Muscle layer of duodenum (tissue), 2 donors: ENCODE measurements around the gene CCDC192.
"Not testable (repeated sequence)": the region's sequence is repeated elsewhere in the genome, so short reads cannot be mapped to it uniquely, and the experiment has no call there.

Experiments used
- H3K27ac ChIP-seq: one replicate; pipeline ENCODE4 v1.7.0; 2013; ENCODE audit warnings: mild to moderate bottlenecking, low read length
- H3K27me3 ChIP-seq: one replicate; pipeline ENCODE4 v1.7.0; 2013; ENCODE audit warnings: low read depth, mild to moderate bottlenecking, control low read depth, low read length
- H3K36me3 ChIP-seq, 2 donors: one replicate each; pipeline ENCODE4 v1.7.0; 2013; ENCODE audit warnings: low read length in 2 of 2, control low read depth in 1 of 2, mild to moderate bottlenecking in 1 of 2; ENCODE audit not compliant: insufficient read depth in 2 of 2, control insufficient read depth in 1 of 2
- H3K4me1 ChIP-seq, 2 donors: one replicate each; pipeline ENCODE4 v1.7.0; 2013; ENCODE audit warnings: low read length in 2 of 2, mild to moderate bottlenecking in 2 of 2, control low read depth in 1 of 2, moderate library complexity in 1 of 2; ENCODE audit not compliant: insufficient read depth in 2 of 2, control insufficient read depth in 1 of 2
- H3K4me3 ChIP-seq, 2 donors: one replicate each; pipeline ENCODE4 v1.7.0; 2013; ENCODE audit warnings: low read length in 2 of 2, low read depth in 1 of 2, mild to moderate bottlenecking in 1 of 2
- H3K9me3 ChIP-seq, 2 donors: one replicate each; pipeline ENCODE4 v1.7.0; 2013; ENCODE audit warnings: low read length in 2 of 2, control low read depth in 1 of 2, mild to moderate bottlenecking in 1 of 2; ENCODE audit not compliant: control insufficient read depth in 1 of 2
- donor health status: healthy.

The CCDC192 gene

DNA sequence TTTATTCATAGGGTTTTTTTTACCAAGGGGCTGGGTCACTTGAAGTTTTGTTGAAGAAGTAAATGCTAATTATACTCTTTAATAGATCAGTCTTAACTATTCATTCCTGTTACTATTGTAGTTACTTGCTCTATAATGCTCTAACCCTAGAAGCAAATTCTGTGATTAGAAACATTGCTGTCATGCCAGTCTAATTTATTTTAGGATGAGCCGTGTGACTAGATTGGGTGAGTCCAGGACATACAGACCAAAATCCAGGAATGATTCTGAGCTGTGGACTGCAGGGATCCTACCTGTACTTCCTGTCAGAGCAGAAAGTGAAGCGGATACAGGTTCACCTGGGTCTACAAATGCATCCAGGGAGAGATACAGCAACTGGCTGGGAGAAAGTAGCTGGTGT is 757 bp upstream of the CCDC192 start:
- Histone ChIP-seq H3K27ac (no peak overlapping the region), H3K9me3 (no peaks in the 10 kb centered on the region), H3K27me3 (no peaks in the 10 kb centered on the region), H3K4me1 (peaks cover 0 to 9% of the 10 kb centered on the region in 2 donors), H3K36me3 (no peaks in the 10 kb centered on the region), H3K4me3 (no peak overlapping the region)

DNA sequence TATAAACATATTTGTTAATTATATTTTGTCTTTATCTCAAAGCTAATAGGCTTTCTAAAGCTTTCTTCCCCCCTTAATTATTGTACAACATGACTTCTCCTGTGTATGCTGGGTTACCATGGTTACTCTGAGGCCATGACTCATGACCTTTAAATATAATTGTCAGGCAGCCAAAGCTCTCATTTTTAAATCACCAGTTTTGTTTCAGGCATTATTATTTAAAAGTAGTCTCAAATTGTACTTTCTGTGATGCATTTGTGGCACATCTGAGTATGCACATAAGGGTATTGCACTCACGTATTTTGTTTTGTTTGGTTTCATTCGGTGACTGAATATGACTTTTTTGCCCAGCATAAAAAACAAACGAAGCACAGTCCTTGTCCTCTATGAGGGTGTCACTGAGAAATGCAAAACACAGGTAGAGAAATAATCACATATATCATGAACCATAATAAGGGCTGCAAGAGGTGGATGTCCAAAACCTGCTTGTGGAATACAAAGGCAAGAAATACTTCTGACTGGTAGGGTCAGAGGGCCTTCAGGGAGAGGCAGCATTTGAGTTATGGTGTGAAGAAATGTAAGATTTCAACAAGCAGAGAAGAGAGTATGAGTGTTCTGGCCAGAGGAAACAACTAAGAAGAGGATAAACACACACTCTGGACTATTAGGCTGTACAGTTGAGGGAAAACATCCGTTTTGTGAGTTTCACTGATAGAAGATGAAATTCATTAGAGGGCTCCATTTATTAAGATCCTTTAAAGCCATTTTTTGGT is 2.1 kb downstream of the CCDC192 start:
- Histone ChIP-seq H3K27me3 (no peaks in the 10 kb centered on the region), H3K9me3 (no peaks in the 10 kb centered on the region), H3K4me1 (peaks cover 0 to 9% of the 10 kb centered on the region in 2 donors), H3K4me3 (no peak overlapping the region), H3K36me3 (no peaks in the 10 kb centered on the region), H3K27ac (no peak overlapping the region)

DNA sequence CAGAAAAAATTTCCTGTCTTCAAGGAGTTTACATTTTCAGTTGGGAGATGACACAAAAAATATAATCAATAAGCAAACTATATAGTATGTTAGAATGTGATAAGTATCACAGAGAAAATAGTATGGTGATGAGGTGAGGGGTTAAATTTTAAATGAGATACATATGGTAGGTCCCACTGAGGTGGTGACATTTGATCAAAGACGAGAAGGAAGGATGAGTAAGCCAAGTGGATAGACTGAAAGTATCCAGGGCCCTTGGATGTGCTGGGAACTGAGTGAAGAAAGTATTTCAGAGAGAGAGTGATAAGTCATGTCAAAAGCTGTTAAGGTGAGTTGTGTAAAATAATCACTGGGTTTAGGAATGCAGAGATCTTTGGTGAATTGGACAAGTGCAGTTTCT is 3.5 kb downstream of the CCDC192 start:
- no peaks in the 10 kb centered on the region for H3K27me3 ChIP-seq
- no peaks in the 10 kb centered on the region for H3K9me3 ChIP-seq
- H3K27ac ChIP-seq = no peak overlapping the region
- H3K36me3 ChIP-seq = no peaks in the 10 kb centered on the region
- peaks cover 0 to 9% of the 10 kb centered on the region in 2 donors for H3K4me1 ChIP-seq
- no peak overlapping the region for H3K4me3 ChIP-seq

DNA sequence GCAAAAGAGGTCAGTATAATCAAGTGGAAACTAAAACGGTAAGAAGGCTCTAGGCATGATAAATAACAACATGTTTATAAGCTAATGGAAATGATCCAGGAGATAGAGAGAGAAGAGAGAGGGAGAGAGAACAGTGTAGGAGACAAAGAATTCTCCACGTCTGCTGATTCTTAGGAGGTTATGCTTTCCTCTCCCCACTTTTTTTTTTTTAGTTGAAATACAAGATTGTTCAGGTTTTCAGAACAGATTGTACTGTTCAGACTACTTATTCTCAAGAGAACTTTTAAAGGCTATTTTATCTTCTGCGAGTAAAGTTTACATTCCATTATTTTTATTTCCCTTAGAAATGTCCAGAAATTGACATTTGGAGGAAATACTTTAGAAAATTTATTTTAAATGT is 4.0 kb downstream of the CCDC192 start:
- H3K36me3 ChIP-seq = no peaks in the 10 kb centered on the region
- H3K9me3 ChIP-seq = no peaks in the 10 kb centered on the region
- H3K27me3 ChIP-seq = no peaks in the 10 kb centered on the region
- no peak overlapping the region for H3K4me3 ChIP-seq
- no peak overlapping the region for H3K27ac ChIP-seq
- H3K4me1 ChIP-seq = peaks cover 0 to 9% of the 10 kb centered on the region in 2 donors

DNA sequence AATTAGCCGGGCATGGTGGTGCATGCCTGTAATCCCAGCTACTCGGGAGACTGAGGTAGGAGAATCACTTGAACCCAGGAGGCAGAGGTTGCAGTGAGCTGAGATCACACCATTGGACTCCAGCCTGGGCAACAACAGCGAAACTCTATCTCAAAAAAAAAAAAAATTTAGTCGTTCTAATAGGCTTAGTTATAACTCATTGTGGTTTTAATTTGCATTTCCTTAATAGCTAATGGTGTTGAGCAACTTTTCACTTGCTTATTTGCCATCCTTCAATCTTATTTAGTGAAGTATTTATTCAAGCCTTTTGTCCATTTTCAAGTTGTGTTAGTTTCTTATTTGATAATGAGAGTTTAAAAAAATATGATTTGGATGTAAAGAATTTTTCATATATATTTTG is 9.9 kb downstream of the CCDC192 start:
- not testable (repeated sequence) for H3K4me1 ChIP-seq, H3K27ac ChIP-seq, H3K36me3 ChIP-seq, H3K4me3 ChIP-seq, H3K9me3 ChIP-seq, H3K27me3 ChIP-seq

DNA sequence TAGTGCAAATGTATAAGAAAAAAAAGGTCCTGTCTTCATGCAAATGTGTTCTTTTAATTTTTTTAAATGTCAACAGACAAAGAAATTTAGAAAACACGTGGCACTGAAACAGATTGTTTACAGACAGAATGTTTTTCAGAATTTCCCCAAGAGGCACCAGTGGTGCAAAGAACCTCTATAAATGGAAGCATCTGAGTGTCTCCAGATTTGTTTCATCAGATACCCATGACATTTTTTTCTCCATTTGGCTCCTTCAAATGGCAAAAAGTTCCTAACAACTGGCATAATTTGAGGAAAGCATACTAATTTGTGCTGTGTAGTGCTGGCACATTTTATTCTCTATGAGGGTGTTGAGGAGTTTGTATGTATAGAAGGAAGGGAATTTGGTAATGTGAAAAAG is 15.0 kb downstream of the CCDC192 start:
- H3K4me3 ChIP-seq = no peak overlapping the region
- no peak overlapping the region for H3K27ac ChIP-seq
- H3K27me3 ChIP-seq = no peaks in the 10 kb centered on the region
- H3K4me1 ChIP-seq = no peaks in the 10 kb centered on the region
- H3K9me3 ChIP-seq = peaks cover 0 to 12% of the 10 kb centered on the region in 2 donors
- H3K36me3 ChIP-seq = no peaks in the 10 kb centered on the region

DNA sequence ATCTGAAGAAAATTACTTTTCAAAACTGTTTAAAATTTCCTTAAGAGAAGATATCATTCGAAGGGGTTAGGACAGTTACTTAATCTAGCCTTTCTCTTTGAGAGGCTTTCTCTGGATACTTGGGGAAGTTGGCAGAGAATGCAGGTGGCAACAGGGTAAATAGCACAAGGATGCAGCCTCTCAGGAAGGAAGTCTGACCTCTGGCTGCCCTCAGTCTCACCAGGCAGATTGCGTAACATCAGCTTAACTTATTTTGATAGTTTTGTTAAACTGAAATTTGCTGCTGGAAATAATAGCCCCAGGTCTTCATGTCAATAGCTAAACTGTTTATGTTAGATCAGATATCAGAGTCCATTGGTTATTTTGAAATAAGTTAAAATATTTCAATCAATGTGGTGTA is 20.4 kb downstream of the CCDC192 start:
- Histone ChIP-seq H3K4me1 (peaks cover 0 to 3% of the 10 kb centered on the region in 2 donors), H3K36me3 (no peaks in the 10 kb centered on the region), H3K27me3 (no peaks in the 10 kb centered on the region), H3K4me3 (peak overlapping the region in 1 of 2 donors; percentile 21), H3K9me3 (peaks cover 0 to 12% of the 10 kb centered on the region in 2 donors), H3K27ac (no peak overlapping the region)

DNA sequence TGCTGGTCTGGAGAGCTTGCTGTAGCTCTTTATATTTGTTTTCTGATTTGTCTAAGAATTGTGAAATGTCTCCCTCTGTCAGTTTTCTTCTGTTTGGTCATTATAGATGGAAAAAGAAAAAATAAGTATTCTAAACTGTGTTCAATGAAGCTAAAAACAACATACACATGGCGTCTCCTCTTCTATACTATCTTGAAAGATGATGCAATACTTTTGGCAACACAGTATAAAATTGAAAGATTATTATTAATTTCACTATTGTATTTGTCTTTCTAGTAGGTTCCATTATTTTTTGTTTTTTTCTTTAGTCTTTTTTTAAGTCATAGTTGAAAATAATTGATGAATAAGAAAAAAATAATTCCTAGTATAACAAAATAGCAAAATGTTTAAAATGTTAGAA is 22.5 kb downstream of the CCDC192 start:
- Histone ChIP-seq H3K27me3 (no peaks in the 10 kb centered on the region), H3K9me3 (peaks cover 0 to 8% of the 10 kb centered on the region in 2 donors), H3K27ac (no peak overlapping the region), H3K4me1 (peaks cover 0 to 3% of the 10 kb centered on the region in 2 donors), H3K4me3 (no peak overlapping the region), H3K36me3 (no peaks in the 10 kb centered on the region)

DNA sequence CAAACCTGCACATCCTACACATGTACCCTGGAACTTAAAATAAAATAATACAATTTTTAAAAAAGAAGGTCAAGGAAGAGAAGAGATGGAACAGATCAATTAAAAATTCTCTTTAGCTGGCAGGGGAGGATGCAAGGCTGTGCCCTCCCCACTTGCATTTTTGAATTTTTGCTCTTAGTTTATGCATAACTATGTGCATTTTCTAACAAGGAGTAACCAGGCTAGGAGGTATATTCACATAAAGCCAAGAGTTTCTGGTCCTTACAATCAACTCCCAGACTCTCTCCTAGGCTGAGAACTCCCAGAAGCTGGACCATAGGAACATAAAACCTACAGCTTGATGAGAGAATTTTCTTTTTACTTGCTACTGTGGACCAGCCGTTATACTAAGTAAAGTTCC is 29.8 kb downstream of the CCDC192 start:
- H3K4me1 ChIP-seq = no peaks in the 10 kb centered on the region
- no peak overlapping the region for H3K27ac ChIP-seq

DNA sequence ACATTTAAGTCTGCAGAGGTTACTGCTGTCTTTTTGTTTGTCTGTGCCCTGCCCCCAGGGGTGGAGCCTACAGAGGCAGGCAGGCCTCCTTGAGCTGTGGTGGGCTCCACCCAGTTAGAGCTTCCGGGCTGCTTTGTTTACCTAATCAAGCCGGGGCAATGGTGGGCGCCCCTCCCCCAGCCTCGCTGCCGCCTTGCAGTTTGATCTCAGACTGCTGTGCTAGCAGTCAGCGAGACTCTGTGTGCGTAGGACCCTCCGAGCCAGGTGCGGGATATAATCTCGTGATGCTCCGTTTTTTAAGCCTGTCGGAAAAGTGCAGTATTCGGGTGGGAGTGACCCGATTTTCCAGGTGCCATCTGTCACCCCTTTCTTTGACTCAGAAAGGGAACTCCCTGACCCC is 36.2 kb downstream of the CCDC192 start:
- not testable (repeated sequence) for H3K36me3 ChIP-seq, H3K9me3 ChIP-seq, H3K27me3 ChIP-seq, H3K4me3 ChIP-seq, H3K27ac ChIP-seq, H3K4me1 ChIP-seq

More for the DNA sequence above, 29.8 kb downstream of the CCDC192 start:
- no peaks in the 10 kb centered on the region for H3K27me3 ChIP-seq
- H3K4me3 ChIP-seq = no peak overlapping the region
- H3K36me3 ChIP-seq = no peaks in the 10 kb centered on the region
- peaks cover 0 to 2% of the 10 kb centered on the region in 2 donors for H3K9me3 ChIP-seq

DNA sequence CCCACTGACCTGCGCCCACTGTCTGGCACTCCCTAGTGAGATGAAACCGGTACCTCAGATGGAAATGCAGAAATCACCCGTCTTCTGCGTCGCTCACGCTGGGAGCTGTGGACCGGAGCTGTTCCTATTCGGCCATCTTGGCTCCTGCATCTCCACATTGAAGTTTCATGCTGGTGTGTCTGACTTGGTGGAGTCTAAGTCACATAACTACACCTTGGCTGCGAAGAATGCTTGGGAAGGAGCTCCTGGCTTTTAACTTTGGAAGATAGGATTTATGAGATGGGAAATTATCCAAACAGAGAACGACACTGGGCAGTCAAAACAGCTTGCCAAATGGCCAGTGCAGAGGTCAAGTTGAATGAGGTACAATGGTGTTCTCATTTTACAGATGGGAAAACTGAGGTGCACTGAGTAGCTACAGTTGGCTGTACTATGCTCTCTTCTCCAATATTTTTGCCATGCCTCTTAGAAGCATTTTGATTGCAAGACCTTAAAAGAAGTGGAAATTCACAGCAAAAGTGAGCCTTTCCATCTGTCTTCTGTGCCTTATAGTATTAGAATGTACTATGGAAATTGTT is 36.7 kb downstream of the CCDC192 start:
- Histone ChIP-seq H3K27me3 (no peaks in the 10 kb centered on the region), H3K4me1 (no peaks in the 10 kb centered on the region), H3K27ac (no peak overlapping the region), H3K36me3 (no peaks in the 10 kb centered on the region), H3K4me3 (no peak overlapping the region), H3K9me3 (no peaks in the 10 kb centered on the region)

DNA sequence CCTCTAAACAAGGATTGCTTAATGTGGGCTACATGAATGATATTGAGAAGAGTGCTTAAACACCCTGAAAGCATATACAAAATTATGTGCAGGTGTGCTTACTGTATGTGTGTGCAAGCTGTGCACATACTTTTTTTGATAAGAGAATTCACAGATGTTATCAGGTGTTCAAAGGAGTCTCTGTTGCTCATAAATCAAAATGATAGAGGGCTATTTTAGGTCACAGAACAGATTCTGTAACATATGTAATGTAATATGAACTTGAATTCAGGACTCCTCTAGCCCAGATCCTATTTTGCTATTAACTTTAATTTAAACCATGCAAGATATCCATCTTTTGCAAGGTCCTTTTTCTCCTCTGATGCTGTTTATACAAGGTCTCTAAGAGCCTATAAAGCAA is 38.2 kb downstream of the CCDC192 start:
- H3K4me1 ChIP-seq = no peaks in the 10 kb centered on the region
- H3K9me3 ChIP-seq = no peaks in the 10 kb centered on the region

More for the DNA sequence above, 38.2 kb downstream of the CCDC192 start:
- no peak overlapping the region for H3K4me3 ChIP-seq
- no peak overlapping the region for H3K27ac ChIP-seq
- no peaks in the 10 kb centered on the region for H3K36me3 ChIP-seq
- H3K27me3 ChIP-seq = no peaks in the 10 kb centered on the region
